CD4-positive, alpha-beta T cell (primary cell): ENCODE results near the gene CCNQ. TPM values are rescaled to one million over a fixed set of nuclear protein-coding genes. Genes with fewer than 3 reads are reported as not detected.

ENCODE experiments used
- ATAC-seq: fragments of 200-7000 bp; cut with Tn5 transposase; one replicate; pipeline ENCODE4 v1.10.0; 2022; ENCODE audit warnings: mild to moderate bottlenecking; ENCODE audit not compliant: poor library complexity
- CTCF ChIA-PET: fragments of 350-600 bp; sonication (Branson Sonifier 250); formaldehyde crosslinking; loops from one replicate; lab custom pipeline; 2021; ENCODE audit warnings: antibody characterized with exemption, inconsistent platforms; lab: Charles Lee
- POLR2A ChIA-PET: fragments of 350-600 bp; sonication (Branson Sonifier 250); formaldehyde crosslinking; loops from one replicate; lab custom pipeline; 2021; ENCODE audit warnings: antibody characterized with exemption, inconsistent platforms; lab: Charles Lee
- DNase-seq, 14 experiments: peaks; one replicate each; pipeline ENCODE4 v3.0.0-alpha.2; 2013 to 2020; ENCODE audit warnings: mixed read lengths in 2 of 14
- H3K27ac ChIP-seq, 2 donors: one replicate each; pipeline versions ENCODE4 v1.5.1 to v1.7.0; 2013; ENCODE audit warnings: low read length in 2 of 2, low read depth in 1 of 2, mild to moderate bottlenecking in 1 of 2
- H3K27me3 ChIP-seq, 2 experiments: 1 replicate in 1 of 2; 2 replicates in 1 of 2; pipeline versions ENCODE4 v1.6.1 to v1.7.0; 2013; ENCODE audit warnings: low read length in 2 of 2, control low read depth in 1 of 2, mild to moderate bottlenecking in 1 of 2, moderate library complexity in 1 of 2; ENCODE audit not compliant: insufficient read depth in 2 of 2, control insufficient read depth in 1 of 2
- H3K36me3 ChIP-seq: one replicate; pipeline ENCODE4 v1.6.1; 2013; ENCODE audit warnings: low read length, control low read depth; ENCODE audit not compliant: insufficient read depth
- H3K4me1 ChIP-seq: one replicate; pipeline ENCODE4 v1.6.1; 2013; ENCODE audit warnings: low read length, control low read depth; ENCODE audit not compliant: insufficient read depth
- H3K4me3 ChIP-seq: one replicate; pipeline ENCODE4 v1.5.1; 2013; ENCODE audit warnings: mild to moderate bottlenecking, low read length, moderate library complexity
- H3K9me3 ChIP-seq, 2 experiments: 1 replicate in 1 of 2; 2 replicates in 1 of 2; pipeline versions ENCODE4 v1.6.1 to v1.7.0; 2013; ENCODE audit warnings: low read length in 2 of 2, mild to moderate bottlenecking in 2 of 2, control low read depth in 1 of 2, moderate library complexity in 1 of 2; ENCODE audit not compliant: control insufficient read depth in 1 of 2, insufficient read depth in 1 of 2
- H3K27ac Mint-ChIP-seq: one replicate; pipeline ENCODE4 v1.8.0; 2020; ENCODE audit warnings: mixed read lengths
- H3K27me3 Mint-ChIP-seq: one replicate; pipeline ENCODE4 v1.8.0; 2021; ENCODE audit warnings: mixed read lengths
- H3K36me3 Mint-ChIP-seq: one replicate; pipeline ENCODE4 v1.8.0; 2021; ENCODE audit warnings: low read depth, mixed read lengths
- H3K4me1 Mint-ChIP-seq: one replicate; pipeline ENCODE4 v1.8.0; 2021; ENCODE audit warnings: low read depth, mixed read lengths
- H3K4me3 Mint-ChIP-seq: one replicate; pipeline ENCODE4 v1.8.0; 2020; ENCODE audit warnings: mild to moderate bottlenecking, mixed read lengths
- H3K9me3 Mint-ChIP-seq: one replicate; pipeline ENCODE4 v1.8.0; 2020; ENCODE audit warnings: mixed read lengths
- intact Hi-C, 2 experiments: fragments of 100-400 bp; cut with DNase I in 1 of 2; cut with micrococcal nuclease in 1 of 2; formaldehyde crosslinking; loops; one replicate each; pipeline versions ENCODE4 v1.15.1 to v1.9.0; 2023 to 2025; cut with DNase I, micrococcal nuclease
- total RNA-seq, 174 experiments: library from RNA in 2 of 174; stranded (reverse) in 2 of 174; gene quantifications; one replicate each; pipeline ENCODE4 v1.2.3 and lab custom pipeline; 2021 to 2026
- TF ChIP-seq, protein P1 (sequence below): fragments of 200-600 bp; IDR thresholded peaks from one replicate; pipeline ENCODE4 v1.8.0; 2022; ENCODE audit warnings: antibody characterized with exemption, mild to moderate bottlenecking

The CCNQ gene
- total RNA-seq, 2 experiments from 2014 or later, result 13.9 to 14.1 TPM

DNA sequence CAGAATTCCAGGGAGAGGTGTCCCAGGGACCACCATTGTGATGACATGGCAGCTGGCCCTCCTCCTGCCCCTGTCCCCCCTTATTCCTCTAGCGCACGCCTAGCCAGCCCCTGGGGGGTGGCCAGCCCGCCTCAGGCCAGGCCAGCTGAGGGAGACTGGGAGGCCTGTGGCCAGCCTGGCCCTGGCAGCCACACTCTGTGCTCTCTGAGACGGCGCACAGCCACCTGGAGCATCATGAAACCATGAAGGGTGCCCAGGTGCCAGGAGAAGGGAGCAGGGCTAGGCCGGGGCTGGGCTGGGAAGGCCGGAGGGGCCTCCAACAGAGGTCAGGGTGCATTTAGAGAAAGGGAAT lies 33.6 kb upstream of the CCNQ start:
- Mint-ChIP-seq H3K4me1 (no peaks in the 10 kb centered on the region), H3K36me3 (no peaks in the 10 kb centered on the region), H3K27ac (no peak overlapping the region), H3K27me3 (no peaks in the 10 kb centered on the region), H3K4me3 (no peak overlapping the region), H3K9me3 (no peaks in the 10 kb centered on the region)
- DNase-seq (no peak), ATAC-seq (no peak)
- Histone ChIP-seq H3K4me3 (no peak overlapping the region), H3K27me3 (no peaks in the 10 kb centered on the region), H3K36me3 (no peaks in the 10 kb centered on the region), H3K27ac (no peak overlapping the region), H3K4me1 (no peaks in the 10 kb centered on the region), H3K9me3 (no peaks in the 10 kb centered on the region)
- TF ChIP-seq, protein P1, sequence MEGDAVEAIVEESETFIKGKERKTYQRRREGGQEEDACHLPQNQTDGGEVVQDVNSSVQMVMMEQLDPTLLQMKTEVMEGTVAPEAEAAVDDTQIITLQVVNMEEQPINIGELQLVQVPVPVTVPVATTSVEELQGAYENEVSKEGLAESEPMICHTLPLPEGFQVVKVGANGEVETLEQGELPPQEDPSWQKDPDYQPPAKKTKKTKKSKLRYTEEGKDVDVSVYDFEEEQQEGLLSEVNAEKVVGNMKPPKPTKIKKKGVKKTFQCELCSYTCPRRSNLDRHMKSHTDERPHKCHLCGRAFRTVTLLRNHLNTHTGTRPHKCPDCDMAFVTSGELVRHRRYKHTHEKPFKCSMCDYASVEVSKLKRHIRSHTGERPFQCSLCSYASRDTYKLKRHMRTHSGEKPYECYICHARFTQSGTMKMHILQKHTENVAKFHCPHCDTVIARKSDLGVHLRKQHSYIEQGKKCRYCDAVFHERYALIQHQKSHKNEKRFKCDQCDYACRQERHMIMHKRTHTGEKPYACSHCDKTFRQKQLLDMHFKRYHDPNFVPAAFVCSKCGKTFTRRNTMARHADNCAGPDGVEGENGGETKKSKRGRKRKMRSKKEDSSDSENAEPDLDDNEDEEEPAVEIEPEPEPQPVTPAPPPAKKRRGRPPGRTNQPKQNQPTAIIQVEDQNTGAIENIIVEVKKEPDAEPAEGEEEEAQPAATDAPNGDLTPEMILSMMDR, result no peak
- ChIA-PET POLR2A (no interaction called here), CTCF (no interaction called here)
- intact Hi-C loops, result no loop called here

DNA sequence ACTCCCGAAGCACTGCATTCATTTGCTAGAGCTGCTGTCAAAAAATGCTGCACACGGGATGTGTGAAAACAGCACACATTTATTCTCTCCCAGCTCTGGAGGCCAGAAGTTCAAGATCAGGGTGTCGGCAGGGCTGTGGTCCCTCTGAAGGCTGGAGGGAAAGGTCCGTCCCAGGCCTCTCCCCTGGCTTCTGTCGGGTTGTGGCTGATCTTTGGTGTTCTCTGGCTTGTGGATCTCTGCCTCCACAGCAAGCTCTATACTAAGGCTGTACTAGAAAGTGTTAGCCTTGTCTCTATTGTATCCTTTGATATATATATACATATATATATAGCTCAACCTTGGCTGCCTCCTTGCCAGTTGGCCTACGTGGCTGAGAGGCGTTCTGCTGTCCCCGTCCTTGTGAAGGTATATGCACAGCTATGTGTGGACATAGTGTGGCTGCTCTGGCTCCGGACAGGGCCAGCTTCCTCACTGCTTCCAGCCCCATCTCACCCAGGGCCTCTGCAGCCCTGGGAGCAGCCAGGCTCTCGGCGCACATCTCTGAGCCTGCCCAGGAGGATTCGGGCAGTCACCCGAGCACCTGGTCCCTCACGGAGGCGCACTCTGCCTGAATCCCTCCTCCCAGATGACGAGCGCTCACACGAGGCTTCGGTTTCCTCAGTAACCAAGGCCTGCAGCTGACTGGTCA lies 33.1 kb upstream of the CCNQ start:
- ChIA-PET POLR2A (no interaction called here), CTCF (interaction anchor here (1.1 kb wide), 1 partner anchor 17 kb away, joined by 3 read pairs; no protein-coding TSS in a partner anchor)
- Mint-ChIP-seq H3K4me1 (no peaks in the 10 kb centered on the region), H3K27me3 (no peaks in the 10 kb centered on the region), H3K36me3 (no peaks in the 10 kb centered on the region), H3K9me3 (no peaks in the 10 kb centered on the region), H3K4me3 (no peak overlapping the region), H3K27ac (no peak overlapping the region)
- H3K4me3 ChIP-seq, result no peak overlapping the region
- TF ChIP-seq, protein P1, result no peak
- no peaks in the 10 kb centered on the region for H3K9me3 ChIP-seq
- H3K36me3 ChIP-seq, result no peaks in the 10 kb centered on the region
- intact Hi-C loops, result no loop called here
- ATAC-seq, result no peak
- no peak for DNase-seq
- H3K27ac ChIP-seq, result no peak overlapping the region
- H3K4me1 ChIP-seq, result no peaks in the 10 kb centered on the region
- H3K27me3 ChIP-seq, result no peaks in the 10 kb centered on the region

DNA sequence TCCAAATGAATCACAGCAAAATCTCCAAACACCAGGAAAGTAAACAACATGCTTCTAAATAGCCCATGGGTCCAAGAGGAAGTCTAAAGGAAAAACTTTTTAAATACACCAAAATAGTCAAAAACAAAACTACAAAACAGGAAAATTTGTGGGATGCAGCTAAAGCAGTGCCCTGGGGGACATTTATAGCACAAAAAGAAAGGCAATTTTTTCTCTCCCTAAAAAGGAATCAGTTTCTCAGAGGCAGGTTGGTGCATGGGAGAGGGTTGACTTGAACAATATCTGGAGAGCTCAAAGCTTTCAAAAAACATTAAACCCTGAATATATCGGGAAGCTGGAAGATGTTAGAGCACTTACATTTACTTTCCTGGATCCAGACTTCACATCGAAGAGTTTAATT lies 32.4 kb upstream of the CCNQ start:
- TF ChIP-seq, protein P1, result no peak
- H3K36me3 ChIP-seq, result no peaks in the 10 kb centered on the region
- CTCF ChIA-PET, result interaction anchor here (1.1 kb wide), 1 partner anchor 18 kb away, joined by 3 read pairs; no protein-coding TSS in a partner anchor
- no peaks in the 10 kb centered on the region for H3K4me1 Mint-ChIP-seq
- DNase-seq, result no peak
- no peaks in the 10 kb centered on the region for H3K4me1 ChIP-seq
- POLR2A ChIA-PET, result no interaction called here
- H3K4me3 ChIP-seq, result no peak overlapping the region
- no peak overlapping the region for H3K27ac Mint-ChIP-seq
- H3K27me3 ChIP-seq, result no peaks in the 10 kb centered on the region
- no peak overlapping the region for H3K27ac ChIP-seq
- H3K9me3 ChIP-seq, result no peaks in the 10 kb centered on the region
- no peaks in the 10 kb centered on the region for H3K27me3 Mint-ChIP-seq
- H3K36me3 Mint-ChIP-seq, result no peaks in the 10 kb centered on the region
- intact Hi-C loops, result no loop called here
- H3K9me3 Mint-ChIP-seq, result no peaks in the 10 kb centered on the region
- no peak overlapping the region for H3K4me3 Mint-ChIP-seq
- no peak for ATAC-seq
